Stimulated activated CD4-positive, alpha-beta T cell treated with anti-CD3 and anti-CD28 coated beads, Interleukin-4, amount 100 ng/mL, for 4 hours (primary cell): ENCODE measurements around the gene SH3RF1.
"Not testable (repeated sequence)": the region's sequence is repeated elsewhere in the genome, so short reads cannot be mapped to it uniquely, and the experiment has no call there.

ENCODE experiments used
- DNase-seq, 2 experiments: peaks; one replicate each; pipeline ENCODE4 v3.0.0-alpha.2; 2020

SH3RF1 gene

GRCh38 chr4:169222761-169223160 lies 48.0 kb downstream of the SH3RF1 start:
- DNase-seq = no peak

- DNase-seq = no peak
Observed at GRCh38 chr4:169221662-169222061, 49.1 kb downstream of the SH3RF1 start.

GRCh38 chr4:169220854-169221411 lies 49.8 kb downstream of the SH3RF1 start:
- DNase-seq = no peak

- no peak for DNase-seq
Observed at GRCh38 chr4:169220447-169220846, 50.3 kb downstream of the SH3RF1 start.

GRCh38 chr4:169219440-169219839 lies 51.3 kb downstream of the SH3RF1 start:
- no peak for DNase-seq

- no peak for DNase-seq
Observed at GRCh38 chr4:169215656-169216055, 55.1 kb downstream of the SH3RF1 start.

- DNase-seq = no peak
Observed at GRCh38 chr4:169212981-169213380, 57.8 kb downstream of the SH3RF1 start.

- no peak for DNase-seq
Observed at GRCh38 chr4:169210504-169211118, 60.1 kb downstream of the SH3RF1 start.

GRCh38 chr4:169209388-169209883 lies 61.3 kb downstream of the SH3RF1 start:
- no peak for DNase-seq

GRCh38 chr4:169208516-169208915 lies 62.2 kb downstream of the SH3RF1 start:
- no peak for DNase-seq

GRCh38 chr4:169208090-169208455 lies 62.7 kb downstream of the SH3RF1 start:
- no peak for DNase-seq

GRCh38 chr4:169207436-169208089 lies 63.2 kb downstream of the SH3RF1 start:
- no peak for DNase-seq

- DNase-seq = no peak
Observed at GRCh38 chr4:169205744-169206080, 65.0 kb downstream of the SH3RF1 start.

GRCh38 chr4:169205075-169205743 lies 65.5 kb downstream of the SH3RF1 start:
- no peak for DNase-seq

GRCh38 chr4:169203891-169204290 lies 66.9 kb downstream of the SH3RF1 start:
- no peak for DNase-seq

- DNase-seq = not testable (repeated sequence)
Observed at GRCh38 chr4:169203278-169203677, 67.5 kb downstream of the SH3RF1 start.

GRCh38 chr4:169202878-169203277 lies 67.9 kb downstream of the SH3RF1 start:
- no peak for DNase-seq

GRCh38 chr4:169202145-169202699 lies 68.5 kb downstream of the SH3RF1 start:
- no peak for DNase-seq

- DNase-seq = no peak
Observed at GRCh38 chr4:169201222-169202144, 69.3 kb downstream of the SH3RF1 start.

GRCh38 chr4:169200361-169201030 lies 70.3 kb downstream of the SH3RF1 start:
- no peak for DNase-seq

GRCh38 chr4:169199184-169199583 lies 71.6 kb downstream of the SH3RF1 start:
- no peak for DNase-seq

- DNase-seq = no peak
Observed at GRCh38 chr4:169198167-169198566, 72.6 kb downstream of the SH3RF1 start.
